Gastrocnemius medialis (tissue), 4 donors: ENCODE results near the gene BIRC7.

Experiments
- POLR2A ChIP-seq, 2 donors: fragments of 450-650 bp; IDR thresholded peaks; one replicate each; pipeline ENCODE4 v1.6.1; 2017; ENCODE audit warnings: antibody characterized with exemption in 2 of 2, mild to moderate bottlenecking in 2 of 2, moderate library complexity in 2 of 2
- TF ChIP-seq, protein P1 (sequence below), 5 experiments: fragments of 450-650 bp in 3 of 5; fragments of 200-600 bp in 2 of 5; sonication (generic) in 2 of 5; IDR thresholded peaks in 4 of 5; conservative IDR thresholded peaks in 1 of 5; 1 replicate in 4 of 5; 2 replicates in 1 of 5; pipeline ENCODE4 v1.5.1; 2016 to 2019; ENCODE audit warnings: antibody characterized with exemption in 5 of 5, mild to moderate bottlenecking in 3 of 5, moderate library complexity in 3 of 5

DNA sequence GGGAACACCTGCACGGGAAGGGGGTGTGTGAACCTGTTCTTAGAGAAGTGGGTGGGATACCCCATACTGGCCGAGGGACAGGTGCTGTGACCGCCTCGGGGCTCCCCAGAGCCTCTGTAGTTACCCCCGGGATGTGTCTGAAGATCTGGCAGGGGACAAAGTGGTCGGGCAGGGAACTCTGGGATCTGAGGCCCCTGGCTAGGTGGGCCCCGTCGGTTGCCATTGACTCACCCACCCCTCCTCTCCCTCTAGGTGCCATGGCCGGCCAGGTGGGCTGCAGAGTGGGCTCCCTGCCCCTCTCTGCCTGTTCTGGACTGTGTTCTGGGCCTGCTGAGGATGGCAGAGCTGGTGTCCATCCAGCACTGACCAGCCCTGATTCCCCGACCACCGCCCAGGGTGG lies 4.3 kb downstream of the BIRC7 start:
- TF ChIP-seq, protein P1, sequence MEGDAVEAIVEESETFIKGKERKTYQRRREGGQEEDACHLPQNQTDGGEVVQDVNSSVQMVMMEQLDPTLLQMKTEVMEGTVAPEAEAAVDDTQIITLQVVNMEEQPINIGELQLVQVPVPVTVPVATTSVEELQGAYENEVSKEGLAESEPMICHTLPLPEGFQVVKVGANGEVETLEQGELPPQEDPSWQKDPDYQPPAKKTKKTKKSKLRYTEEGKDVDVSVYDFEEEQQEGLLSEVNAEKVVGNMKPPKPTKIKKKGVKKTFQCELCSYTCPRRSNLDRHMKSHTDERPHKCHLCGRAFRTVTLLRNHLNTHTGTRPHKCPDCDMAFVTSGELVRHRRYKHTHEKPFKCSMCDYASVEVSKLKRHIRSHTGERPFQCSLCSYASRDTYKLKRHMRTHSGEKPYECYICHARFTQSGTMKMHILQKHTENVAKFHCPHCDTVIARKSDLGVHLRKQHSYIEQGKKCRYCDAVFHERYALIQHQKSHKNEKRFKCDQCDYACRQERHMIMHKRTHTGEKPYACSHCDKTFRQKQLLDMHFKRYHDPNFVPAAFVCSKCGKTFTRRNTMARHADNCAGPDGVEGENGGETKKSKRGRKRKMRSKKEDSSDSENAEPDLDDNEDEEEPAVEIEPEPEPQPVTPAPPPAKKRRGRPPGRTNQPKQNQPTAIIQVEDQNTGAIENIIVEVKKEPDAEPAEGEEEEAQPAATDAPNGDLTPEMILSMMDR (IDR thresholded peaks at IDR 0.05 in 4 of 5, conservative IDR thresholded peaks at IDR 0.05 in 1 of 5) = no peak
- TF ChIP-seq POLR2A (IDR thresholded peaks at IDR 0.05) = no peak
